ENCODE data around the gene DAP.

The DAP gene

GRCh38 chr5:10744681-10745080, 16.4 kb downstream of the DAP start:
- no peak for TF ChIP-seq CTCF (IDR thresholded peaks at IDR 0.05; ENCODE audit: insufficient read depth, low read depth, low read length, missing control alignments)
- no peak for DNase-seq (ENCODE audit: low read depth)
- H3K4me3 ChIP-seq (ENCODE audit: low read depth, low read length): no peak overlapping the region

DNA sequence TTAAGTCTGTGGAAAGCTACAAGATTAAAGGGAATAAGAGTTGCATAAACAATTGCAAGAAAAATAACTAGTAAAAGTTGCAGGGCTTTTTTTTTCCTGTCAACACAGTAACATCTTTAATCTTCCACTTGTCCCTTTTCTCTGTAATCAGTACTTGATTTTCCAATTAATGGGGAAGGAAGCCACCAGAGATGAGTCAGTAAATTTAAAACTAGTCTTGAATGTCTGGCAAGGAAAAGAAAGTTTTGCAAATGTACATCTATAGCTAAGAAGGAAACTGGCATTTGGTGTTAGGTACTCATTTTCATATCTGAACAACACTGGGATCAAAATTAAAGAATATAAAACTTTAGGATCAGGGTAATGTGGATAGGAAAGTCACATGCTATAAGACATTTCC, 17.1 kb downstream of the DAP start:
- DNase-seq (ENCODE audit: low read depth): no peak
- H3K4me3 ChIP-seq (ENCODE audit: low read depth, low read length): no peak overlapping the region

DNA sequence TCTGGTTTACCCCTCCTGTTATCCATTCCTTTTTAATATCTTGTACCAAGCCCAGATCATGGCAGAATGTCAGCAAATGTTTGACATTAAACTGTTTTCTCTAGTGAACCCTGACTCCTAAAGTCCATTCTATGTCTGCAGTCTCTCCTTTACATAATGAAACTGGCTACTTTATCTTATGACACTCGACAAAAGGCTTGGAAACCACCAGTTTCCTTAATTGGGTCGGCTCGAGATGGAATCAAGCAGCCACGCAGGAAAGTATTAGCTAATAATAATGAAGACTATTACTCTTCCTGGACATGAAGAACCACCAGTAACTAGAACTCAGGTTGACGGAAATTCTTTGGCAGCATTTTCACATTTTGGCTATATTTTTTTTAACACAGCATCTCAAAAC, 17.5 kb downstream of the DAP start:
- no peak for DNase-seq (ENCODE audit: low read depth)
- no peak overlapping the region for H3K4me3 ChIP-seq (ENCODE audit: low read depth, low read length)
- no peak for TF ChIP-seq CTCF (IDR thresholded peaks at IDR 0.05; ENCODE audit: insufficient read depth, low read depth, low read length, missing control alignments)

More for the DNA sequence above, 17.1 kb downstream of the DAP start:
- TF ChIP-seq CTCF (IDR thresholded peaks at IDR 0.05; ENCODE audit: insufficient read depth, low read depth, low read length, missing control alignments): no peak

- H3K4me3 ChIP-seq (ENCODE audit: low read depth, low read length): no peak overlapping the region
- no peak for DNase-seq (ENCODE audit: low read depth)
- TF ChIP-seq CTCF (IDR thresholded peaks at IDR 0.05; ENCODE audit: insufficient read depth, low read depth, low read length, missing control alignments): no peak
These were observed 19.4 kb downstream of the DAP start for GRCh38 chr5:10741661-10742060.

GRCh38 chr5:10740384-10740783, 20.6 kb downstream of the DAP start:
- H3K4me3 ChIP-seq (ENCODE audit: low read depth, low read length): no peak overlapping the region
- no peak for DNase-seq (ENCODE audit: low read depth)
- no peak for TF ChIP-seq CTCF (IDR thresholded peaks at IDR 0.05; ENCODE audit: insufficient read depth, low read depth, low read length, missing control alignments)

DNA sequence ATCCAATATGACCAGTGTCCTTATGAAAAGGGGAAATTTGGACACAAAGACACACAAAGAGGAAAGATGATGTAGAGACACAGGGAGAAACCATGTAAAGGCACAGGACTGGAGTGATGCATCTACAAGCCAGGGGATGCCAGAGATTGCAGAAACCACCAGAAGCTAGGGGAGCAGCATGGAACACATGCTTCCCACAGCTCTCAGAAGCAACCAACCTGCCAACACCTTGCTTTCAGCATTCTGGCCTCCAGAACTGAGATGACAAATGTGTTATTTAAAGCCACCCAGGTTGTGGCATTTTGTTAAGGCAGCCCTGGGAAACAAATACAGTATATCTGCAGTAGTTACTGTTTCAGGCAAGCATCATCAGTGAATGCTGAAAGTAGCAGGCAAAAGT, 23.2 kb downstream of the DAP start:
- no peak for DNase-seq (ENCODE audit: low read depth)
- TF ChIP-seq CTCF (IDR thresholded peaks at IDR 0.05; ENCODE audit: insufficient read depth, low read depth, low read length, missing control alignments): no peak
- H3K4me3 ChIP-seq (ENCODE audit: low read depth, low read length): no peak overlapping the region

- no peak overlapping the region for H3K4me3 ChIP-seq (ENCODE audit: low read depth, low read length)
- TF ChIP-seq CTCF (IDR thresholded peaks at IDR 0.05; ENCODE audit: insufficient read depth, low read depth, low read length, missing control alignments): no peak
- DNase-seq (ENCODE audit: low read depth): no peak
These were observed 24.2 kb downstream of the DAP start for GRCh38 chr5:10736808-10737207.

Data from GM12865 (cell line).